HG03025 (cell line): ENCODE data around the gene RHBDF1.

ENCODE experiments used
- ATAC-seq: cut with Tn5 transposase; IDR thresholded peaks from one replicate; pipeline ENCODE4 v1.9.1; 2021; ENCODE audit warnings: mild to moderate bottlenecking, moderate library complexity; ENCODE audit not compliant: unreplicated experiment, low FRiP score

RHBDF1 gene

DNA sequence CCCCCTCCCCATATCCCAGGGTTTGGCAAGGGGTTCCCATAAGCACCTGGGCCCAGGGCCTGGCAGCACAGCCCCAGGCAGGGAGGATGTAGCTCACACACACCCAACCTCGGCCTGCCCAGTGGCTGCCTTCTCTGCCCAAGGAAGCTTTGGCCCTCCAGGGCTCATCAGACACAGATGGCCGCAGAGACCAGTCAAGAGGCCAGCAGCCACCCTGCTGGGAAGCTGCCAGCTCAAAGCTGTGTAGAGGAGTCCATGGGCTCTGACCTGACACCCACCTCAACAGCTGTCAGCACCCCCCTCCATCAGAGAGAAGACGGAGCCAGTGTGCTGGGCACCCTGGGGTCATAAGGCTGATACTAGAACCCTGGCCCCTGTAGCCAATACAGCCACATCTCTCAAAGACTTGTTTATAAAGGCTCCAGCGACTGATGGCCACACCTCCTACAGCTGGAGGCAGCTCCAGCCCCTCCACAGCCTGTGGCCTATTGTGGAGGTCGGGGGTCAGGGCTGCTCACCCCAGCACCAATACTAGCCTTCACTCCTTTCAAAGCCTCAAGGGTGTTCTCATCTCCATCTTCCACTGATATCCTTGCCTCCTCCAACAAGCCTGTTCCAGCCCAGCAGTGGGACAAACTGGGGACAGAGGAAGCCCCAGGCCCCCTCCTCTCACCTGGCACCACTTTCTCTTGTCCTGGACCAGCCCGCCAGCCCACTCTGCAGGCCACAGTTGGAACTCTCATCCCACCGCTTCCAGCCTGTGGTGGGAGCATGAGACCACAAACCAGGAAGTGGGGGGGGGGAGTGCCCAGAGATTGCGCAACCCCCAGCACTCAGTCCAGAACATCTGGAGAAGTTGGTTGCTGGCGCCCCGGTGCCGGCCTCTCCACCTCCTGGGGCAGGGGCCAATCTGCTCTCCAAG, 3.4 kb upstream of the RHBDF1 start:
- no peak for ATAC-seq

DNA sequence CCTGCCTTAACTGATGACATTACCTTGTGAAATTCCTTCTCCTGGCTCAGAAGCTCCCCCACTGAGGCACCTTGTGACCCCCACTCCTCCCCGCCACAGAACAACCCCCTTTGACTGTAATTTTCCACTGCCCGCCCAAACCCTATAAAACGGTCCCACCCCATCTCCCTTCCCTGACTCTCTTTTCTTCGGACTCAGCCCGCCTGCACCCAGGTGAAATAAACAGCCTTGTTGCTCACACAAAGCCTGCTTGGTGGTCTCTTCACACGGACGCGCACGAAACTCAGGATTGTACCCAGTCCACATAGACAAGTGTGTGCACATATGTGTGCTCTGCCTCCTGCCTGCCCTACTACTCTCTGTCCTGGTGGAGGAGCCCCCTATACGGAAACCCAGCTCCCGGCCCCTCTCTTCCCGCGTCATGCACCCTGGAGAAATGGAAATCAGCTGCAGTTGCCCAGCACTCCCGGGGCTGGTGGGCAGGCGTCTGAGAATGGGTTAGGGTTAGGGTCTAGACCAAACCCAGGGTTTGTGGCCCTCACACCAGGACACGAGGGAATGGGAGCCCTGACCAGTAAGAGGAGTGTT, 2.4 kb upstream of the RHBDF1 start:
- no peak for ATAC-seq

DNA sequence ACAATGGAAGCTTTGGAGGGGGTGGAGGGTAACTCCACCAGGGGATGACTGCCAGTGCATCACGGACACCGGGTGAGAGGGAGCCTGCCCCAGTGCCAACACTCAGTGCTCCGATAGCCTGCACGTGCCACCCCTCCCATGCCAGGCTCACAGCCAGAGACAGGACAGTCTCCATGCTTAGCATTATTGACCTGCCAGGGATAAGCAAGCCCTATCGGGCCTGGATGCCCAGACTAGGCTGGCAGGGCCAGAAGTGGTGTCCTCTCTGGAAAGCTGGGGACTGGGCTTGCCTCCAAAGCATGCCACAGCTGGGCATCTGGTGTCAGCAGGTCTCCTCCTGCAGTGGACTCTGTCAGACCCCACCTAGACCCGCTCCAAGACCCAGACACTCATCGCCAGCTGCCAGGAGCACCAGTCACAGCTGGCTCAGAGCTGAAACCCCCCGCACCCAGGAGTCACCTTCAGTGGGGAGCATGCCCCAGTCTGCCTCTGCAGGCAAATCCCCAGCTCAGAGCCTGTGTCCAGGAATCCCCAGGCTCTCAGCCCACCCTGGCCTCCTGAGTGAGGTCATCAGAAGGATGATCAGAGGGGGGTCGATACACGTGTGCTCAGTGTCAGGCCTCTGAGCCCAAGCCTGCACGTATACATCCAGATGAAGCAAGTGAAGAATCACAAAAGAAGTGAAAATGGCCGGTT, 1.8 kb upstream of the RHBDF1 start:
- ATAC-seq: no peak

DNA sequence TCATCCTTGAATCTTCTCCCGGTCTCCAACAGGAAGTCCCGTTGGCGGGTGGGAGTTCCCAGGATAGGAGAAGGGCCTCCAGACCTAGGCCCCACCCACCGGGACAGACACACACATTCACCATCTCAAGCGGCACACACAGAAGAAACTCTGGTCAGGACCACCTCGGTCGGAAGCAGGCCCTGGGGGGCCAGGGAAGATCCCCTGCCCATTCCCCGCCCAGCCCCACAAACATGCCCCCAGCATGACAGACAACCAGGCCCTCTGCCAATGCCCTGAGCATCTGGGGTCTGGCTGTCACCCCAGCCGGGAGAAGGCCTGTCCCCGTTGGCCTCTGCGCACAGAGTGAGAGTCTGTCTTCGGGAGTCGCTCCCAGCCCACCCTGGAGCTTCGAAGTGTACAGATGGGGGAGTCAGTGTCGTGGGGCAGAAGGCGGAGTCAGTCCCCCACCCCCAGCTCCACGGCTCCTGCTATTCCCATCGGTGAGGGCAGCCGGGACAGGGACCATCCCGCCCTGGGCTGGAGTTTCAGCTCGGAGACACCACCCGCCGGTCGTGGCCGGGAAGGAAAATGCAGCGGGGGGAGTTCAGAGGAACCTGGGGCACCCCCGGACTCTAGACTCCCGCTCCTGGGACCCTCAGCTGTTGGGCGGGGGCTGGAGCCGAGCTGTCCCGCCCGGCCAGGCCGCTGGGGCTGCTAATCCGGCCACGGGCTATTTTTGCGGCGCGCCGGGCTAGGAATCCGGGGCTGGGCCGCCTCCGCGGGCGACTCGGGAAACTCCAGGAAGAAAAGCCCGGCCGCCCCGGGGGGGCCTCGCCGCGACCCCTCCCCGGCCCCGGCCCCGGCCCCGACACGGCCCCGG, 660 bp downstream of the RHBDF1 start:
- no peak for ATAC-seq

DNA sequence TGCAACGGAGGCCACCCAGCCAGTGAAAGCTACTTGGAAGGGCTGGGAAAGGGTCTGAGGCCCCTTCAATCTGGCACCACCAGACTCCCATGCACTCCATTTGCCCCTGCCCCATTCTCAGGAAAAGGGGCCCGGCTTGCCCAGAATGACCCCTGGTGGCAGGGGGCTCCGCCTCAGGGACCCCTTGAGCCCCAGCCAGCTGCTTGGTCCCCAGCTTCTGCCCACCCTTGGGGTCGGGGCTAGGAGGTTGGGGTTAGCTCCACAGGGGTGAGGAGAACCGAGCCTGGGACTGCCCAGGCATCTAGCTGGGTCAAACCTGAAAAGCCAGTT, 1.3 kb downstream of the RHBDF1 start:
- no peak for ATAC-seq

DNA sequence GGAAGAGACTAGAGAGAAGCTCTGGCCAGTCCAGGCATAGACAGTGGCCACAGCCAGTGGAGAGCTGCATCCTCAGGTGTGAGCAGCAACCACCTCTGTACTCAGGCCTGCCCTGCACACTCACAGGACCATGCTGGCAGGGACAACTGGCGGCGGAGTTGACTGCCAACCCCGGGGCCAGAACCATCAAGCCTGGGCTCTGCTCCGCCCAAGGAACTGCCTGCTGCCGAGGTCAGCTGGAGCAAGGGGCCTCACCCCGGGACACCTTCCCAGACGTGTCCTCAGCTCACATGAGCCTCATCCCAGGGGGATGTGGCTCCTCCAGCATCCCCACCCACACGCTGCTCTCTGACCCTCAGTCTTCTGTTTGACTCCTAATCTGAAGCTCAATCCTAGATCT, 3.2 kb downstream of the RHBDF1 start:
- no peak for ATAC-seq

DNA sequence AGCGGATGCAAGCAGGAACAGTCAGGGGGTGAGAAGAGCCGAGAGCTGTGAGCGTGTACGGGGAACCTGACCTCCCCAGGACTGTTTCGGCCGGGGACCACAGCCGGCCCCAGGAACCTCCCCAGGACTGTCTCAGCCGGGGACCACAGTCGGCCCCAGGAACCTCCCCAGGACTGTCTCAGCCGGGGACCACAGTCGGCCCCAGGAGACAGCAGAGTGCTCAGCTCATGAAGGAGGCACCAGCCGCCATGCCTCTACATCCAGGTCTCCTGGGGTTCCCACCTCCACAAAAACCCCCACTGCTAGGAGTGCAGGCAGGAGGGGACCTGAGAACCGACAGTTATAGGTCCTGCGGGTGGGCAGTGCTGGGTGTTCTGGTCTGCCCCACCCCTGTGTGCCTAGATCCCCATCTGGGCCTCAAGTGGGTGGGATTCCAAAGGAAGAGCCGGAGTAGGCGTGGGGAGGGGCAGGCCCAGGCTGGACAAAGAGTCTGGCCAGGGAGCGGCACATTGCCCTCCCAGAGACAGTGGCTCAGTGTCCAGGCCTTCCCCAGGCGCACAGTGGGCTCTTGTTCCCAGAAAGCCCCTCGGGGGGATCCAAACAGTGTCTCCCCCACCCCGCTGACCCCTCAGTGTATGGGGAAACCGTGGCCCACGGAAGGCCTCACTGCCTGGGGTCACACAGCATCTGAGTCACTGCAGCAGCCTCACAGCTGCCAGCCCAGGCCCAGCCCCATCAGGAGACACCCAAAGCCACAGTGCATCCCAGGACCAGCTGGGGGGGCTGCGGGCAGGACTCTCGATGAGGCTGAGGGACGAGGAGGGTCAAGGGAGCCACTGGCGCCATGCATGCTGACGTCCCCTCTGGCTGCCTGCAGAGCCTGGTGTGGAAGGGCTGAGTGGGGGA, 4.3 kb downstream of the RHBDF1 start:
- ATAC-seq: no peak

DNA sequence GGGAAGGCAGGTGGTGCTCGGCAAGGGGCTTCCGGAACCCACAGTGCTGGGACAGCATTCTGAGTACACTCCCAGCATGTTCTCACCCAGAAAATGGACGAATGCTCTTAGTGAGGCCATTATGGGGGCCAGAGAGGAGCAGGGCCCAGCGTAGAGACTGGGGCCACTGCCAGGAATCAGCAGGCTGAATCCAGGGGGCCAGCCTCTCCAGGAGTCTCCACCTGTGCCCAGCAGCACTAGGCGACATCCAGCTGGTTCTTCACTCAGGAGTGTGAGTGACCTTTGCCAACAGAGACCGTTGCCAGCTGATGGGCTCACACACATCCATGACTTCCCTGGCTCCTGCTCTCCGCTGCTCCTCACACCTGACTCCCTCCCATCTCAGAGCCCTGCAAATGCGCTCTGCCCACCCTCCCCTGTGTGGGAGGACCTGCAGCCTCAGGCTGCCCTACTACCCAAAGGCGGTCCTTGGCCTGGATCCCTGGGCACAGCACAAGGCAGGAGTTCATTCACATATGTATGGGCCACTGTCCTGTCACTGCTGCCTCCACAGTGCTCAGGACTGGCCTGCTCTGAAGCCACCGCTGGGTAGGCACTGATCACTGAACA, 5.1 kb downstream of the RHBDF1 start:
- ATAC-seq: no peak

DNA sequence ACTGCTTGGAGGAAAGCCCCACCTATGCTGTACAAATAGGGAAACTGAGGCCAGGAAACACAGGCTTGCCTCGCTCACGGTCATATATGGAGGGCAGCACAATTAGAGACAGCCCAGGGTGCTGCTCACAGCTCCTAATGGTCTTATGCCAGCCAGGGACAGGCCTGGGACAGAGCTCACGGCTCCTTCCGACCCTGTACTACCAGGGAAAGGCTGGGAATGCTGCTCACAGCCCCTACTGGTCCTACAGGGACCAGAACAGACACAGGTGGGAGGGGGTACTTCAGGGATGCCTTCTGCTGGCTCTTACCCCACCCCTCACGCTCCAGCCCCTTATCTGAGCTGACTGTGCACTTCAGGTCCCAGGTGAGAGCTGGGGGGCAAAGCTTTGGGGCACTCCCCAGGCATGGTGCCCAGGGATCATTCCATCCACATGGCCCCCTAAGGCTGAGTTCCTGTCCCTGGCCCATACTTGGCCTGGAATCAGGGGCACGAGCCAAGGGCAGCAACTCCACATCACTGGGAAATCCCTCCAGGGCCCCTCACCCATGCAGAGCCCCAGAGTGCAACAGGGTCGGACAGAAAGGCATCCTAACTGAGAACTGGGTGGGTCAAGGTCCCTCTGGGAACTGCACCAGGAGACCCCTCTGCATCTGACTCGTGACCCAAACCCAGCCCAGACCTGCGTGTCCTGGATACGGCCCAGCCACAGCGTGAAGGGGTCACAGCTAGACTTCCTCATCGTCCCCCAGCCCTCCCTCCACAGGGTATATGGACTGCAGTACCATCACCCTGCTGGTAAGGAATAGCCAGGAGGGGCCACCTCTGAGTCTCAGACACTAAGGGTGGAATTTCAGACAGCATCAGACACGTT, 5.9 kb downstream of the RHBDF1 start:
- ATAC-seq: no peak

DNA sequence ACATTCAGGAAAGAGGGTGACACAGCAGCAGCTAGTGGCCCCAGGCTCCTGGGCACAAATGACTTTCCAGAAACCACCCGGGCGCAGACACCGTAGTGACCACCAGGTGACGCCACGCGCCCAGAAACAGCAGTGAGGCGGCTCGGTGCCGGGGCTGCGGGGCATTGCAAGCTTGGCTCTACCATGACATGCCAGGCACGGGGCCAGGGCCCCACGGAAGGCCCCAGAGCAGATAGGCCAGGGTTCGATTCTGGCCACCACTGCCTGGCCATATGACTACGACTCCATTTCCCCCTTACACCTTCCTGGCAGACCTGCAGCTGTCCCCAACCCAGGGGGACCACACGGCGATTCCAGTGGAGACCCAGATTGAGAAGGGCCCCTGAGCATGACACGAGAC, 6.7 kb downstream of the RHBDF1 start:
- ATAC-seq: no peak

DNA sequence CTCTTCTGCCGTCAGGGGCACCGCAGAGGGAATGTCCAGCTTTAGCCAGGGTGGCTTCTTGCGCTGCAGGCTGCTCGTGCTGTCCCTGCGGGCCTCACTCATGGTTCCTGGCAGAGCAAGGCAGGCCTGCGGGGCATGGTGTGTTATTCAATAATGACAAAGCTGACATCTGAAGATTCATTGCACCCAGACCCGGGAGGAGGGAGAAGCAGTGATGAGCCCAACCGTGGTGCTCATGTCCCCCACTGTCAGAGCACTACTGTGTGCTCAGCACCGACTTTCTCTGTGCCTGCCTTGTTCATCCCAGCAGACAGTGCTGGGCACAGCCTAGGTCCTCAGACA, 7.5 kb downstream of the RHBDF1 start:
- no peak for ATAC-seq

DNA sequence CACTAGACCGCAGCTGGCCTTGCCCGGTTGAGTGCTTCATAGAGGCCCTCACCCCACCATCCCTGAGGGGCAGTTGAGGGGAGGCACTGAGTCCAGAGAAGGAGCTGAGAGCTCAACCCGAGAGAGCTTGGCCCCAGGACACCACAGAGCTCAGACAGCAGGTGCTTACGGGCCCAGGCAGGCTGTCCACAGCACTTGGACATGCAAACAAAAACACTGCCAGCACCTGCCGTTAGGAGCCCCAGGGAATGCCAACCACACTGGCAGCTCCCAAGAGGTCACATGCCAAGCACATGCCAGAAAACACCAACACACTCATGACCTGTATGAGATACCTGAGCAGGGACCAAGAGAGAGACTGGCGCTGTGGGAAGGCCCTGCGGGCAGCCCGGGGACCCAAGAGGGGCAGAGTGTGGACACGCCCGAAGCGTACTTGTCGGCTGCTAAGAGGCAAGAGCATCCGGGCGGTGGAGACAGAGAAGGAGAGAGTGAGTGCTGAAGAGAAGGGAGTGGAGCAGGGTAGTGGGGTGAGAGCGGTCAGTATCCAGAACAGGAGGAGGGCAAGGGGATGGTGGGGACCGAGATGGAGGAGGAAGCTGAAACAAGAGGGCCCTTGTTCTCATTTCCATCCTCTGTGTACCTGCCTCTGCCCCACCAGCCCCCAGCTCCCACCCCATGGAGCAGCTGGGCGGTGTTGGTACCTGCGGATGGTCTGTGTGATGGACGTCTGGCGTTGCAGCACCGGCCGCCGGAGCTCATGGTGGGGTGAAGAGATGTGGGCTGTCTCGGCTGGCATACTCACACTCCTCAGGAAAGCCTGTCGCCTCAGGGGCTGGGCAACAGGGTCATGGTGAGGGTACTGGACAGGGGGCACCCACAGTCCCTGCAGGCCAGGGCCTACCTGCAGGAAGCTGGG, 8.2 kb downstream of the RHBDF1 start:
- no peak for ATAC-seq

DNA sequence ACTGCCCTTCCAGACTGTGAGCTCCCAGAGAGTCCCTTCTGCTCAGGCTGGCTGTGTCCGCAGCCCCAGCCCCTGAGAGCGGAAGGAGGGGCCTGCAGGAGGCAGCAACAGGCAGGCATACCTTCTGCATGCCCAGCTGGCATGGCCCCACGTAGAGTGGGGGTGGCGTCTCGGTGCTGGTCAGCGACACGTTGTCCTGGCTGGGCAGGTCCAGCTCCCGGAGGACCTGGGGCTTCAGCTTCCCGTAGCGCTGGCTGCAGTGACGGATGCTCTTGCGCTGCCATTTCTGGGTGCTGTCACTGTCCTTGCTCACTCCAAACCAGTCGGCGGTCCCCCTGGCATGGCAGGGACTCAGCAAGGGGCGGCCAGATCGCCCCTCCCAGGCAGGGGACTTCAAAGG, 9.0 kb downstream of the RHBDF1 start:
- no peak for ATAC-seq

DNA sequence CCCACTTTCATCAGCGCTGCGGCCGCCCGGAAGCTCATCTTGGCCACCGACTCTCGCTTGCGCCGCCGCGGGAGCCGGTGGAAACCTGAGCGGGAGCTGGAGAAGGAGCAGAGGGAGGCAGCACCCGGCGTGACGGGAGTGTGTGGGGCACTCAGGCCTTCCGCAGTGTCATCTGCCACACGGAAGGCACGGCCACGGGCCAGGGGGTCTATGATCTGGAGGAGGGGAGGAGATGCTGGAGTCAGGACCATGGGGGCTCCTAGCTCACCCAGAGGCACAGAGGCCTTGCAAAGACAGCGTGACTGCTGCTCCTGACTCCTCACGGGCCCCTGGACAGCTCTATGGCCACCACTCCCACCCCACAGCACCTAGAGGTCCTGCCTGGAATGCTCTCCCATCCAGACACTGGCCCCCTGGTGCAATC, 9.5 kb downstream of the RHBDF1 start:
- ATAC-seq: no peak

DNA sequence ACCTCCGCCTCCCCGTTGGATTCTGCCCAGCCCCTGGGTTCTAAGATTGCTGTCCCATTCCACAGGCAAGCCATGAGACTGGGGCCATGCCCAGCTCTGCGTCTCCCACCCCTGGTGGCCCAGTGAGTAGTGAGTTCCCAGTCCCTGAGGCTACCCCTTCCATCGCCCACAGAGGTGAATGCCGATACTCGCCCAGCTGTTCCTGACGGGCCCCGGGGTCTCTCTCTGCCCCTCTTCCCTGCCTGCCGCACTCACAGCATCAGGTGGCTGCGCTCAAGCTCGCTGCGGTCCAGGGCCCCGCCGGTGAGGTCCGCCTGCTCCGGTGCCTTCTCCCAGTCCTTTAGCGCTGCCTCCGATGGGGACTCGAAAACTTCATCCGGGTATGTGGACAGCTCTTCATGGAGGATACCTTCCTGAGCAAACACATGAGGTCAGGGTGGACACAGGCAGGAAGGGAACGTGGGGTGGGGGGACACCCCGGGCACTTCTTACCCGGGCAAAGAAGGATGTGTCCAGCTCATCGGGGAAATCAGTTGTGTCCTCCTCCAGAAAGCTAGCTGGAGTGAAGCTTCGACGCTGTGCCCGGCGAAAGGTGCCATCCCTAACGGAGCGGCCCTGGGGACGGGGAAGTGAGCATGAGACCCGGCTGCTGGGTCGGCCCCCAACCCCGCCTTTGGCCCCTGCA, 10.0 kb downstream of the RHBDF1 start:
- ATAC-seq: no peak

DNA sequence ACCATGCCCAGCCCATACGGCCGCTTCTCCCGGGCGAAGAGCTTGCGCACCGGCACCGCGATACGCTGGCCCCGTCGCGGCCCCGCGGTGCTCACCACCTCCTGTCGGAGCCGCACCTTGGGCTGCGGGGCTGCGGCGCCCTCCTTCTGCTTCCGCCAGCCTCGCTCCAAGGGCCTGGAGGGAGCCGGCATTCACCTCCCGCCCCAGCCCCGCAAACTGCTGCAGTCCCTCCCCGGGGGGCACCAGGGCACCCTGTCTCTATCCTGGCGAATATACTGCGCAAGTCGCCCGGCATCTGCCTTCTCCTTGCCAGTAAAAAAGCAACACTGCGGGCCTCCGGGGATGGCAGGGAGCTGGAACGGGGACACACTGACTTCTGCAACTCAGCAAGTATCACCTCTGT, 10.6 kb downstream of the RHBDF1 start:
- ATAC-seq: no peak
